SK-N-SH (cell line): ENCODE measurements around the gene MAN1A1. TPM values are rescaled to one million over a fixed set of nuclear protein-coding genes. Genes with fewer than 3 reads are reported as not detected.

Source experiments
- CTCF ChIA-PET: fragments of 300-600, 350-600 bp; formaldehyde crosslinking; extraction: SDS; loops from one replicate; lab custom pipeline; 2021; lab: Yijun Ruan, JAX
- POLR2A ChIA-PET: fragments of 350-600 bp; sonication (Branson Sonifier 250); formaldehyde crosslinking; extraction: SDS; loops from one replicate; lab custom pipeline; 2020; ENCODE audit warnings: antibody characterized with exemption, inconsistent platforms; lab: Yijun Ruan, JAX
- DNase-seq: peaks from one replicate; pipeline ENCODE4 v3.0.0; 2012
- H2AFZ ChIP-seq: fragments of 200-600 bp; sonication (generic); 2 replicates; pipeline ENCODE4 v1.8.1; 2016; ENCODE audit warnings: antibody characterized with exemption, mild to moderate bottlenecking, low read depth
- H3F3A ChIP-seq: fragments of 200-600 bp; sonication (generic); replicated peaks from 2 replicates; pipeline ENCODE3; 2016; ENCODE audit warnings: antibody characterized with exemption, mild to moderate bottlenecking; ENCODE audit not compliant: insufficient read depth
- H3K27ac ChIP-seq, 2 experiments: fragments of 200-500 bp in 1 of 2; fragments of 200-600 bp in 1 of 2; sonication (Bioruptor generic) in 1 of 2; sonication (generic), shearing (Covaris generic) in 1 of 2; 2 replicates each; pipeline versions ENCODE4 v1.5.1 to v1.6.1; 2014 to 2016; ENCODE audit warnings: low read depth in 2 of 2, inconsistent platforms in 1 of 2, low read length in 1 of 2, mild to moderate bottlenecking in 1 of 2, mixed read lengths in 1 of 2
- H3K27me3 ChIP-seq: fragments of 200-600 bp; sonication (generic), shearing (Covaris generic); 2 replicates; pipeline ENCODE4 v1.6.1; 2016; ENCODE audit warnings: mixed run types; ENCODE audit not compliant: insufficient read depth
- H3K36me3 ChIP-seq, 2 experiments: fragments of 200-500 bp in 1 of 2; fragments of 200-600 bp in 1 of 2; sonication (Bioruptor generic) in 1 of 2; sonication (generic) in 1 of 2; replicated peaks in 1 of 2; 2 replicates each; pipeline versions ENCODE3 to v1.5.1; 2014 to 2016; ENCODE audit warnings: low read length in 1 of 2, mild to moderate bottlenecking in 1 of 2; ENCODE audit not compliant: insufficient read depth in 2 of 2, control insufficient read depth in 1 of 2
- H3K4me1 ChIP-seq, 2 experiments: fragments of 200-500 bp in 1 of 2; fragments of 200-600 bp in 1 of 2; sonication (Bioruptor generic) in 1 of 2; sonication (generic), shearing (Covaris generic) in 1 of 2; 2 replicates each; pipeline versions ENCODE4 v1.5.1 to v1.6.1; 2014 to 2016; ENCODE audit warnings: low read depth in 1 of 2, low read length in 1 of 2, mixed run types in 1 of 2; ENCODE audit not compliant: insufficient read depth in 2 of 2, control insufficient read depth in 1 of 2
- H3K4me2 ChIP-seq: fragments of 200-600 bp; sonication (generic), shearing (Covaris generic); 2 replicates; pipeline ENCODE4 v1.6.1; 2017; ENCODE audit warnings: mixed run types
- H3K4me3 ChIP-seq, 2 experiments: fragments of 200-500 bp in 1 of 2; fragments of 200-600 bp in 1 of 2; sonication (Bioruptor generic) in 1 of 2; sonication (generic), shearing (Covaris generic) in 1 of 2; 2 replicates each; pipeline versions ENCODE4 v1.5.1 to v1.8.1; 2014 to 2016; ENCODE audit warnings: low read depth in 2 of 2, inconsistent platforms in 1 of 2, low read length in 1 of 2, mild to moderate bottlenecking in 1 of 2, mixed read lengths in 1 of 2, moderate library complexity in 1 of 2
- H3K79me2 ChIP-seq: fragments of 200-600 bp; sonication (generic); 2 replicates; pipeline ENCODE4 v1.8.1; 2017; ENCODE audit warnings: mild to moderate bottlenecking; ENCODE audit not compliant: insufficient read depth
- H3K9ac ChIP-seq: fragments of 200-600 bp; sonication (generic); 2 replicates; pipeline ENCODE4 v1.6.1; 2017; ENCODE audit warnings: mixed run types
- H3K9me2 ChIP-seq: fragments of 200-600 bp; sonication (generic); 2 replicates; pipeline ENCODE4 v1.6.1; 2017; ENCODE audit warnings: mixed run types
- H3K9me3 ChIP-seq: fragments of 200-600 bp; sonication (generic); 2 replicates; pipeline ENCODE4 v1.6.1; 2017; ENCODE audit warnings: mixed run types, mild to moderate bottlenecking, moderate library complexity
- H4K20me1 ChIP-seq: fragments of 200-600 bp; sonication (generic); 2 replicates; pipeline ENCODE4 v1.6.1; 2017; ENCODE audit warnings: mild to moderate bottlenecking, mixed run types; ENCODE audit not compliant: insufficient read depth
- CHD2 ChIP-seq: fragments of 150-350 bp; IDR thresholded peaks from 2 replicates; pipeline ENCODE4 v1.6.1; 2018; ENCODE audit warnings: low read length; ENCODE audit not compliant: partially characterized antibody
- EP300 ChIP-seq, 2 experiments: IDR thresholded peaks; 2 replicates each; pipeline versions ENCODE4 v1.4.0 to v1.6.1; 2012; ENCODE audit warnings: borderline replicate concordance in 1 of 2, low read depth in 1 of 2, low read length in 1 of 2
- EZH2phosphoT487 ChIP-seq: fragments of 200-600 bp; sonication (generic); IDR thresholded peaks from 2 replicates; pipeline ENCODE4 v1.6.1; 2017; ENCODE audit warnings: low read depth, mixed run types, mild to moderate bottlenecking, antibody characterized with exemption, moderate library complexity, borderline replicate concordance
- FOXM1 ChIP-seq: IDR thresholded peaks from 2 replicates; pipeline ENCODE4 v1.4.0; 2012; ENCODE audit warnings: low read depth, mild to moderate bottlenecking
- GABPA ChIP-seq: IDR thresholded peaks from 2 replicates; pipeline ENCODE4 v1.4.0; 2012; ENCODE audit warnings: low read depth, mild to moderate bottlenecking
- GATA2 ChIP-seq: sonication (generic); formaldehyde crosslinking; IDR thresholded peaks from 2 replicates; pipeline ENCODE4 v1.5.0; 2020; ENCODE audit warnings: mild to moderate bottlenecking, missing genetic modification reagents
- JUND ChIP-seq: IDR thresholded peaks from 2 replicates; pipeline ENCODE4 v1.4.0; 2012
- MEF2A ChIP-seq: IDR thresholded peaks from 2 replicates; pipeline ENCODE4 v1.4.0; 2012; ENCODE audit warnings: low read depth, borderline replicate concordance
- RXRA ChIP-seq: IDR thresholded peaks from 2 replicates; pipeline ENCODE4 v1.4.0; 2012; ENCODE audit warnings: low read depth, mild to moderate bottlenecking, borderline replicate concordance
- SIN3A ChIP-seq: IDR thresholded peaks from 2 replicates; pipeline ENCODE4 v1.6.1; 2012; ENCODE audit warnings: low read depth, mild to moderate bottlenecking, low read length, moderate library complexity, borderline replicate concordance
- TAF1 ChIP-seq: IDR thresholded peaks from 2 replicates; pipeline ENCODE4 v1.6.1; 2012; ENCODE audit warnings: low read depth, mild to moderate bottlenecking, low read length, moderate library complexity, borderline replicate concordance
- TCF12 ChIP-seq: IDR thresholded peaks from 2 replicates; pipeline ENCODE4 v1.4.0; 2012
- TEAD4 ChIP-seq: IDR thresholded peaks from 2 replicates; pipeline ENCODE4 v1.4.0; 2012; ENCODE audit warnings: mild to moderate bottlenecking, borderline replicate concordance; ENCODE audit not compliant: insufficient read depth
- WGBS: methylation state at CpG from one replicate; pipeline ENCODE4 v1.1.6; 2017; ENCODE audit warnings: low lambda C conversion rate; 5-methylcytosine and 5-hydroxymethylcytosine counted together
- polyA plus RNA-seq, 3 experiments: library from polyadenylated mRNA; depleted of rRNA; stranded (reverse); fragments of >200 nt; gene quantifications; 2 replicates each; pipeline ENCODE4 v1.2.3, GENCODE V29; 2012
- TF ChIP-seq, protein P1 (sequence below): IDR thresholded peaks from 2 replicates; pipeline ENCODE4 v1.4.0; 2012; ENCODE audit warnings: low read depth, borderline replicate concordance
- TF ChIP-seq, protein P2 (sequence below): fragments of 150-350 bp; IDR thresholded peaks from 2 replicates; pipeline ENCODE4 v1.6.1; 2016; ENCODE audit warnings: mild to moderate bottlenecking, low read depth, low read length
- TF ChIP-seq, protein P3 (sequence below): fragments of 200-600 bp; sonication (generic); IDR thresholded peaks from 2 replicates; pipeline ENCODE4 v1.6.1; 2017; ENCODE audit warnings: antibody characterized with exemption, mild to moderate bottlenecking, moderate library complexity

MAN1A1 gene
- polyA plus RNA-seq, 1 of the 3 experiments (the other 2 are of a cell fraction), result 28.0 TPM

DNA sequence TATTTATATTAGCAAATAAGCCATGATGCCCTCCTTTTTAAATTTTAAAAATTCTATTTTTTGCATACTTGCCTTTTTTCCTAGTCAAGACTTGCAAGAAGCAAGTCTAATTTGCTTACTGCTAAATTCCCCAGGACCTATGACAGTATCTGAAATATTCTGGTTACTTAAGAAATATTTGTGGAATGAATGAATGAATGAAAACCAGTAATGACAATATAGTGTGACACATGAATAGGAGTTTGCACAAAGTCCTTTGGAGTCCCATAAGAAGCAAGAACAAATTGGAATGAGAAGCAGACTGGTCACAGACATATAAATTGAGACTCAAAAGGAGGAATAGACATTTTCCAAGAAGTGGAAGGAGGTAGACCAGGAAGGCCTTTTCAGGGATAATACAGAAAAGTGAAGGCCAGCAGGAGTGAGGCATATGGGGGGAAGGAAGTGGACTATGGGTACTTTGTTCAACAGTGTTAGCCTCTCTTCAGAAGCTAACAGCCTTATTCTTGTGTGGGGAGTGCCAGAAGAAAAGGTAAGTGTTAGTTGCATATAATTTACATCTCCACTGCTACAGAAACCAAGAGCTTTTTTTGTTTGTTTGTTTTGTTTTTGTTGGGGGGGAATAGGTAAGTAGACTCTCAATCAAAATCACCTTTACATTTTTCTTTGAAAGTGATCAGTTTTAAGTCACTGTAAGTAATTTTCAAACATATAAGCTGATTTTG is 177.5 kb downstream of the MAN1A1 start (continued):
- TF ChIP-seq TEAD4, result no peak
- no peak for TF ChIP-seq RXRA
- TF ChIP-seq CHD2, result no peak
- TF ChIP-seq, protein P1, sequence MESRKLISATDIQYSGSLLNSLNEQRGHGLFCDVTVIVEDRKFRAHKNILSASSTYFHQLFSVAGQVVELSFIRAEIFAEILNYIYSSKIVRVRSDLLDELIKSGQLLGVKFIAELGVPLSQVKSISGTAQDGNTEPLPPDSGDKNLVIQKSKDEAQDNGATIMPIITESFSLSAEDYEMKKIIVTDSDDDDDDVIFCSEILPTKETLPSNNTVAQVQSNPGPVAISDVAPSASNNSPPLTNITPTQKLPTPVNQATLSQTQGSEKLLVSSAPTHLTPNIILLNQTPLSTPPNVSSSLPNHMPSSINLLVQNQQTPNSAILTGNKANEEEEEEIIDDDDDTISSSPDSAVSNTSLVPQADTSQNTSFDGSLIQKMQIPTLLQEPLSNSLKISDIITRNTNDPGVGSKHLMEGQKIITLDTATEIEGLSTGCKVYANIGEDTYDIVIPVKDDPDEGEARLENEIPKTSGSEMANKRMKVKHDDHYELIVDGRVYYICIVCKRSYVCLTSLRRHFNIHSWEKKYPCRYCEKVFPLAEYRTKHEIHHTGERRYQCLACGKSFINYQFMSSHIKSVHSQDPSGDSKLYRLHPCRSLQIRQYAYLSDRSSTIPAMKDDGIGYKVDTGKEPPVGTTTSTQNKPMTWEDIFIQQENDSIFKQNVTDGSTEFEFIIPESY, result no peak
- TF ChIP-seq FOXM1, result no peak
- no peak for TF ChIP-seq JUND
- no peak for TF ChIP-seq EZH2phosphoT487
- no peak for TF ChIP-seq EP300 (IDR thresholded peaks at IDR 0.05; ENCODE audit: borderline replicate concordance in 1 of 2, low read depth in 1 of 2, low read length in 1 of 2)

DNA sequence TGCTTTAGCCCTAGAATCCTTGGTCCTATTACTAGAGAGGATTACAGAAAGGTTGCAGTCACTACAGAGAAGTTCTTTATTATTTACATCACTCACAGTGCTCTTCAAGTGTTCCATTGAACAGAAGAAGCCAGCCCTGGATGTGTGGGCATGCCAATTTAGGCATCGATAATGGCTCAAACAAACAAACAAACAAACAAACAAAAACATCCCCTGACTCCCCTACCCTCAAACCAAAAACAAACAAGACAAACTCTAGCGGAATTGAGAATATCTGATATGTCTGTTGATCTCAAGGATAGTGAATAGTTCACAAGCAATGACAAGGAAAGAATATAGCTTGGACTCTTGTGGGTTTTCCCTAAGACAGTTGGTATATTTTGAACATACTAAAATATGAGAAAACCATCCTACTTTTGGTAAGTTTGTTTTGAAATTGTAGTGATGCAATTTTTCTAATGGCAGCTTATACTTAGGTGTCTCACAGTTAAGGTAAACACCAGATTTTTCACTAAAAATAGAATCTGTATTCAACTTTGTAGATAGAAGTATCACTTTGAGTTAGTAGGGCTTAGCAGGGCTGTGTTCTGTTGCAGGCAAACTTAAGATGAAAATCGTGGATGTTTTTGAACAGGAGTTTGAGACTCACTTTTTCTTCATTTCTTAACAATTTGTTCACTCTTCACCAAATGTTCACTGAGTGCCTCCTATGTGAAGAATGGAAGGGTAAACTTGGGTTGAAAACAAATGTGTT is 178.3 kb downstream of the MAN1A1 start:
- Histone ChIP-seq H3K36me3 (no peaks in the 10 kb centered on the region), H3K27ac (peak overlapping the region; percentile 17 to 39; a peak in 2 of 4 replicates), H3F3A (peaks cover 4% of the 10 kb centered on the region), H3K4me1 (peaks cover 0 to 8% of the 10 kb centered on the region in 2 experiments; a peak in 2 of 4 replicates), H3K79me2 (no peaks in the 10 kb centered on the region), H3K4me3 (no peak overlapping the region), H3K9me3 (no peaks in the 10 kb centered on the region), H3K4me2 (0 out of 2 replicates have a peak overlapping the region, but pooled peaks have one; percentile 0), H2AFZ (no peak overlapping the region), H3K9ac (no peak overlapping the region), H4K20me1 (no peaks in the 10 kb centered on the region)
- no peak for DNase-seq
- POLR2A ChIA-PET, result no interaction called here
- 81% methylated on average over 3 of the region's 3 CpGs for WGBS
- CTCF ChIA-PET, result interaction anchor here (2.3 kb wide), 1 partner anchor 23 kb away, joined by 11 read pairs; no protein-coding TSS in a partner anchor
- TF ChIP-seq, protein P2, sequence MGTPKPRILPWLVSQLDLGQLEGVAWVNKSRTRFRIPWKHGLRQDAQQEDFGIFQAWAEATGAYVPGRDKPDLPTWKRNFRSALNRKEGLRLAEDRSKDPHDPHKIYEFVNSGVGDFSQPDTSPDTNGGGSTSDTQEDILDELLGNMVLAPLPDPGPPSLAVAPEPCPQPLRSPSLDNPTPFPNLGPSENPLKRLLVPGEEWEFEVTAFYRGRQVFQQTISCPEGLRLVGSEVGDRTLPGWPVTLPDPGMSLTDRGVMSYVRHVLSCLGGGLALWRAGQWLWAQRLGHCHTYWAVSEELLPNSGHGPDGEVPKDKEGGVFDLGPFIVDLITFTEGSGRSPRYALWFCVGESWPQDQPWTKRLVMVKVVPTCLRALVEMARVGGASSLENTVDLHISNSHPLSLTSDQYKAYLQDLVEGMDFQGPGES, result no peak
- TF ChIP-seq JUND, result no peak
- TF ChIP-seq, protein P3, sequence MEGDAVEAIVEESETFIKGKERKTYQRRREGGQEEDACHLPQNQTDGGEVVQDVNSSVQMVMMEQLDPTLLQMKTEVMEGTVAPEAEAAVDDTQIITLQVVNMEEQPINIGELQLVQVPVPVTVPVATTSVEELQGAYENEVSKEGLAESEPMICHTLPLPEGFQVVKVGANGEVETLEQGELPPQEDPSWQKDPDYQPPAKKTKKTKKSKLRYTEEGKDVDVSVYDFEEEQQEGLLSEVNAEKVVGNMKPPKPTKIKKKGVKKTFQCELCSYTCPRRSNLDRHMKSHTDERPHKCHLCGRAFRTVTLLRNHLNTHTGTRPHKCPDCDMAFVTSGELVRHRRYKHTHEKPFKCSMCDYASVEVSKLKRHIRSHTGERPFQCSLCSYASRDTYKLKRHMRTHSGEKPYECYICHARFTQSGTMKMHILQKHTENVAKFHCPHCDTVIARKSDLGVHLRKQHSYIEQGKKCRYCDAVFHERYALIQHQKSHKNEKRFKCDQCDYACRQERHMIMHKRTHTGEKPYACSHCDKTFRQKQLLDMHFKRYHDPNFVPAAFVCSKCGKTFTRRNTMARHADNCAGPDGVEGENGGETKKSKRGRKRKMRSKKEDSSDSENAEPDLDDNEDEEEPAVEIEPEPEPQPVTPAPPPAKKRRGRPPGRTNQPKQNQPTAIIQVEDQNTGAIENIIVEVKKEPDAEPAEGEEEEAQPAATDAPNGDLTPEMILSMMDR, result no peak
- no peak for TF ChIP-seq MEF2A
- no peak for TF ChIP-seq TAF1
- no peak for TF ChIP-seq EZH2phosphoT487
- no peak for TF ChIP-seq GATA2 (CRISPR knock-in tag)
- no peak for TF ChIP-seq CHD2
- no peak for TF ChIP-seq SIN3A
- no peak for TF ChIP-seq TCF12
- no peak for TF ChIP-seq GABPA
- TF ChIP-seq RXRA, result no peak
- TF ChIP-seq, all 33 proteins: peak for 0
- Histone ChIP-seq H3K27me3 (no peaks in the 10 kb centered on the region), H3K9me2 (no peaks in the 10 kb centered on the region)
